Right lobe of liver (tissue), 6 donors: ENCODE data around the gene INSIG2. TPM values are rescaled to one million over a fixed set of nuclear protein-coding genes. Genes with fewer than 3 reads are reported as not detected.

Experiments used
- ATAC-seq, 4 donors: fragments of 200-7000 bp; cut with Tn5 transposase; one replicate each; pipeline ENCODE4 v1.9.1; 2020; ENCODE audit warnings: mild to moderate bottlenecking in 4 of 4, moderate library complexity in 4 of 4
- DNase-seq, 3 donors: peaks; one replicate each; pipeline ENCODE4 v3.0.0-alpha.2; 2020
- H3K27ac ChIP-seq, 3 donors: fragments of 200-600 bp; one replicate each; pipeline ENCODE4 v1.8.0; 2022
- H3K27me3 ChIP-seq, 2 donors: fragments of 200-600 bp; one replicate each; pipeline ENCODE4 v1.8.0; 2022
- H3K36me3 ChIP-seq, 4 donors: fragments of 200-600 bp; sonication (generic) in 1 of 4; one replicate each; pipeline versions ENCODE4 v1.5.1 to v1.8.0; 2017 to 2022; ENCODE audit warnings: control low read depth in 1 of 4
- H3K4me1 ChIP-seq, 4 donors: fragments of 200-600 bp; sonication (generic) in 1 of 4; one replicate each; pipeline versions ENCODE4 v1.5.1 to v1.8.0; 2017 to 2022; ENCODE audit warnings: control low read depth in 1 of 4
- H3K4me3 ChIP-seq, 3 donors: fragments of 200-600 bp; one replicate each; pipeline ENCODE4 v1.8.0; 2022
- H3K9me3 ChIP-seq, 4 donors: fragments of 200-600 bp; sonication (generic) in 1 of 4; one replicate each; pipeline versions ENCODE4 v1.5.1 to v1.8.0; 2017 to 2022; ENCODE audit warnings: control low read depth in 1 of 4
- CTCF ChIP-seq, 4 donors: fragments of 200-600 bp in 3 of 4; fragments of 450-650 bp in 1 of 4; IDR thresholded peaks; one replicate each; pipeline versions ENCODE4 v1.5.1 to v1.8.0; 2016 to 2022; ENCODE audit warnings: antibody characterized with exemption in 4 of 4, mild to moderate bottlenecking in 2 of 4
- POLR2A ChIP-seq: fragments of 450-650 bp; IDR thresholded peaks from one replicate; pipeline ENCODE4 v1.6.1; 2017; ENCODE audit warnings: antibody characterized with exemption, mild to moderate bottlenecking
- WGBS: methylation state at CpG from one replicate; pipeline ENCODE4 v1.1.6; 2018; ENCODE audit warnings: low coverage, low lambda C conversion rate; ENCODE audit not compliant: insufficient coverage; ENCODE audit errors: missing lambda C conversion rate; 5-methylcytosine and 5-hydroxymethylcytosine counted together
- intact Hi-C, 2 donors: fragments of 100-400 bp; cut with DNase I; formaldehyde crosslinking; loops; one replicate each; pipeline versions ENCODE4 v1.11.2 to v1.14.1; 2022
- total RNA-seq, 6 experiments: library from RNA; depleted of rRNA in 2 of 6; stranded (reverse); fragments of >200 nt in 2 of 6; fragmentation: NEBNext Ultra II Directional in 3 of 6; extraction: Animal tissue kit (Norgen Biotek cat#: 25700) in 3 of 6; gene quantifications; one replicate each; pipeline versions ENCODE4 v1.1.0 to v1.2.4, GENCODE V29; 2016 to 2023
- donor health status: DM: no; HTN: yes; CAD: no.
- donor health status: DM: no; HTN: no; CAD: no.
- donor health status: DM: no; HTN: no; CAD: no.
- donor health status: DM: no; HTN: yes; CAD: no.
- donor health status: DM: no; HTN: yes; CAD: no.

Gene INSIG2
- total RNA-seq, 6 experiments from 2014 or later: 13.0 to 53.9 (median 18.9) TPM

DNA sequence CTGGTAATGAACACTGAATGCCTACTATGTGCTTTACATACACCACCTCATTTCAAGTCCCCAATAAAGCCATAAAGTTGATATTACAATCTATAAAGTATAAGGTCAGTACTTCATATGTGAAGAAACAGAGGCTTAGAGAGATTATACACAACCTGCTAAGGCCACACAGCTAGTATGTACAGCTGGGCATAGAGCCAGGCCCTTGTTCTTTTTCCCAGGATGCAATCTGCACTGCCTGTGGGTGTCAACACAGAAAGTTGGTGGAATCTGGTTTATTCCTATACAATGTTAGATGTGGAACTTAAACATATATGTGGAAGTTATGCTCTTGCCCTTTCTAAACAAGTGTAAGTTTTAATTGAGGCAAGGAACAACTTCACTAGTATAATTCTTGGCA, 32.8 kb downstream of the INSIG2 start:
- Histone ChIP-seq H3K4me1 (peaks cover 0 to 25% (median 12%) of the 10 kb centered on the region in 4 donors), H3K9me3 (no peaks in the 10 kb centered on the region), H3K4me3 (no peak overlapping the region), H3K27me3 (no peaks in the 10 kb centered on the region), H3K27ac (no peak overlapping the region), H3K36me3 (no peaks in the 10 kb centered on the region)
- ATAC-seq: no peak
- no peak for DNase-seq
- intact Hi-C loops: no loop called here
- no peak for TF ChIP-seq CTCF (IDR thresholded peaks at IDR 0.05)
- no peak for TF ChIP-seq POLR2A

DNA sequence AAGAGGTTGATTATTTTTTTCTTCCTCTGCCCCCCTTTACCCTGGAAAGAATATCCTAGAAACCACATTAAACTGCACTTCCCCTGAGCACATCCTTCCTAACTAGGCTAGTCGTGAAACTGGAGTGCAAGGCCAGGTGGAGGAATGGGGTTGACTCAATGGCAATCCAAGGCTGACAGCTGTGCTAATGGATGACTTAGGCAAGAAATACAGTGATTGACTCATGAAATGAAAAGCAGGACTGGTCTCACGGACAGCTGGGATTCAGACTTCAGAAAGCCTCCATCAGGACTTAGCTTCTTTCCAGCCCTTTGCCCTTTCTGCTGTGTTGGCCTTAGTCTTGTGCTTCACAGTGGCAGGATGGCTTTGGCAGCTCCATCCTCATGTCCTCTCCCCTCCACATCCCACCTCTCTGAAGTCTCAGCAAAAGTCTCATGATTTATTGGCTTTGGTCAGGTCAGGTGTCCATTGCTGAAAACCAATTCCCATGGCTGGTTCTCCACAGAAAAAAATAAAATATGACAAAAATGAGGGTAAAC, 33.8 kb downstream of the INSIG2 start:
- DNase-seq (no peak), ATAC-seq (no peak)
- Histone ChIP-seq H3K9me3 (no peaks in the 10 kb centered on the region), H3K4me3 (no peak overlapping the region), H3K4me1 (peaks cover 0 to 25% (median 12%) of the 10 kb centered on the region in 4 donors), H3K27me3 (no peaks in the 10 kb centered on the region), H3K36me3 (no peaks in the 10 kb centered on the region), H3K27ac (no peak overlapping the region)
- WGBS: 50% methylated on average over 1 of the region's 2 CpGs
- no peak for TF ChIP-seq POLR2A
- intact Hi-C loops: no loop called here

DNA sequence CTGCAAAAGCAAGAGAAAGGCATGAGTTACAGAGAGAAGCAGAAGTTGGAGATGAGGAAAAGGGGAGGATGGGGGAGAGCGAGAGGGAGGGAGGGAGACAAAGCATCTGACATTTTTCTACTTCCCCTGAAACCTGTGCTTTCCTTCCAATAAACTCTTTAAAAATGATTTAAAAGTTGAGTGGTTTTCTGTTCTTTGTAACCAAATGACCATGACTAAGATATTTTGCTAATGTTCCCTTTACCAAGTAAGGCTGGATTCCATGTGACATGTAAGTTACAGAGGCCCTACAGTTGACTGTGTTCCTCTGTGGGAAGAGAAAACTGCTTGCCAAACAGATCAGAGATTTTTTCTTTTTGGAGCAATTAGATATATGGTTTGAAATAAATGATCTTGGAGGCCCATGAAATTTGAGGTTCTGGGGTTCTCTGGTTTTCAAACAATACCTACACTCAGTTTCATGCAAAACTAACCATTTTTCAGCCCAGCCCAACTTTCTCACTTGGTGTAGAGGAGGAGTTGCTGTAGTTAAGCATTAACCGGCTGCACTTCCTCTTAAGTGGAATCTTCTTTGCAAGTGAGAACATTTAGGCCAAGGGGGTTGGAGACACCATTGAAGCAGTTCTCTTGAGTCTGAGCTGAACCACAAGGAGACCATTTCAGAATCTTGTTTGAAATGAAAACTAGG, 34.5 kb downstream of the INSIG2 start:
- intact Hi-C loops: no loop called here
- no peak for TF ChIP-seq CTCF (IDR thresholded peaks at IDR 0.05)
- 57% methylated on average over 2 of the region's 2 CpGs for WGBS
- Histone ChIP-seq H3K4me1 (peaks cover 0 to 25% (median 12%) of the 10 kb centered on the region in 4 donors), H3K36me3 (no peaks in the 10 kb centered on the region), H3K27ac (peak overlapping the region in 2 of 3 donors; percentile 1), H3K27me3 (no peaks in the 10 kb centered on the region), H3K4me3 (no peak overlapping the region), H3K9me3 (no peaks in the 10 kb centered on the region)
- DNase-seq (no peak), ATAC-seq (peak; percentile 22 to 57 (median 46))

- no peaks in the 10 kb centered on the region for H3K9me3 ChIP-seq
- intact Hi-C loops: no loop called here
- WGBS: 57% methylated on average over 2 of the region's 3 CpGs
- TF ChIP-seq CTCF (IDR thresholded peaks at IDR 0.05): peak in 1 of 4 donors; percentile 2
- TF ChIP-seq POLR2A: no peak
- no peaks in the 10 kb centered on the region for H3K36me3 ChIP-seq
- H3K4me3 ChIP-seq: no peak overlapping the region
- H3K27ac ChIP-seq: peak overlapping the region in 2 of 3 donors; percentile 1
- H3K27me3 ChIP-seq: no peaks in the 10 kb centered on the region
- DNase-seq: peak in 1 of 3 donors; percentile 19
- peaks cover 0 to 25% (median 12%) of the 10 kb centered on the region in 4 donors for H3K4me1 ChIP-seq
- peak; percentile 41 to 76 (median 56) for ATAC-seq
These were observed 35.4 kb downstream of the INSIG2 start for GRCh38 chr2:118123561-118124232.

GRCh38 chr2:118124288-118124891, 36.1 kb downstream of the INSIG2 start:
- DNase-seq (no peak), ATAC-seq (peak in 2 of 4 donors; percentile 6 to 25)
- H3K36me3 ChIP-seq: no peaks in the 10 kb centered on the region
- 68% methylated on average over 8 of the region's 8 CpGs for WGBS
- H3K4me3 ChIP-seq: no peak overlapping the region
- H3K4me1 ChIP-seq: peaks cover 0 to 25% (median 12%) of the 10 kb centered on the region in 4 donors
- TF ChIP-seq POLR2A: no peak
- TF ChIP-seq CTCF (IDR thresholded peaks at IDR 0.05): no peak
- intact Hi-C loops: no loop called here
- H3K27me3 ChIP-seq: no peaks in the 10 kb centered on the region
- no peaks in the 10 kb centered on the region for H3K9me3 ChIP-seq
- H3K27ac ChIP-seq: no peak overlapping the region
